HFFc6 (cell line): ENCODE measurements around the gene ANXA7. TPM values are rescaled to one million over a fixed set of nuclear protein-coding genes. Genes with fewer than 3 reads are reported as not detected.

Experiments used
- DNase-seq: peaks from one replicate; pipeline ENCODE4 v3.0.0-alpha.2; 2018
- H3K27ac Mint-ChIP-seq: 2 replicates; pipeline ENCODE4 v1.8.0; 2020; ENCODE audit warnings: mild to moderate bottlenecking, mixed read lengths
- H3K27me3 Mint-ChIP-seq: 2 replicates; pipeline ENCODE4 v1.8.0; 2021; ENCODE audit warnings: mild to moderate bottlenecking, moderate library complexity, mixed read lengths; ENCODE audit not compliant: insufficient read depth
- H3K36me3 Mint-ChIP-seq: 2 replicates; pipeline ENCODE4 v1.8.0; 2021; ENCODE audit warnings: low read depth, mixed read lengths
- H3K4me1 Mint-ChIP-seq: 2 replicates; pipeline ENCODE4 v1.8.0; 2020; ENCODE audit warnings: low read depth, mixed read lengths
- H3K4me3 Mint-ChIP-seq: 2 replicates; pipeline ENCODE4 v1.8.0; 2020; ENCODE audit warnings: mild to moderate bottlenecking, moderate library complexity, mixed read lengths
- H3K9me3 Mint-ChIP-seq: 2 replicates; pipeline ENCODE4 v1.8.0; 2020; ENCODE audit warnings: mild to moderate bottlenecking, mixed read lengths
- CTCF ChIP-seq: fragments of 200-600 bp; sonication (generic); IDR thresholded peaks from 2 replicates; pipeline ENCODE4 v1.5.0; 2021; ENCODE audit warnings: antibody characterized with exemption, mild to moderate bottlenecking
- total RNA-seq, 6 experiments: library from RNA; stranded (reverse); fragmentation: NEBNext Ultra II Directional; extraction: Animal tissue kit (Norgen Biotek cat#: 25700); gene quantifications; 2 replicates in 1 of 6; 3 replicates in 5 of 6; pipeline ENCODE4 v1.2.3, GENCODE V29; 2021

The ANXA7 gene
- total RNA-seq, 6 experiments from 2014 or later = 125 to 167 (median 134) TPM

- H3K4me1 Mint-ChIP-seq = peaks cover 54% of the 10 kb centered on the region
- no peak for TF ChIP-seq CTCF
- peaks cover 19% of the 10 kb centered on the region for H3K36me3 Mint-ChIP-seq
- no peaks in the 10 kb centered on the region; the same call in 1 of the 2 replicates for H3K27me3 Mint-ChIP-seq
- no peak for DNase-seq
- H3K9me3 Mint-ChIP-seq = no peaks in the 10 kb centered on the region
- H3K4me3 Mint-ChIP-seq = no peak overlapping the region; the same call in 1 of the 2 replicates
- H3K27ac Mint-ChIP-seq = no peak overlapping the region
Observed at GRCh38 chr10:73408061-73408460, 5.8 kb downstream of the ANXA7 start.

DNA sequence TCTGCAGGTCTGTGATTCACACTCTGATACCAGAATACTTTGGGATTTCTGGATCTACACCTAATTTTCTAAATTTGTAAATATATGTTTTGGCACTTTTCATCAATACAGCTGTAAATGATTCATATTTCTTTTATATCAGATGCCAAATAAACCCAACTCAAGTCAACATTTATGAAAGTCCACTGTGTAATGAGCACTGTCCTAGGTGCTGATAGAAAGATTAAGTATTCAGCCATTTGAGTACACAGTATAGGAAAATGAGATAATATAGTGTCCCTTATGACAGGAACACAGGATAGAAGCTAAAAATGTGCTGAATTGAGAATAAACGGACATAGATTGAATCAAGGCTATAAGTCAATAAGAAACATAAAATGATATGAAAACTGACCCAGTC is 6.4 kb downstream of the ANXA7 start:
- Mint-ChIP-seq H3K36me3 (peaks cover 19% of the 10 kb centered on the region), H3K27ac (no peak overlapping the region), H3K27me3 (no peaks in the 10 kb centered on the region; the same call in 1 of the 2 replicates), H3K9me3 (no peaks in the 10 kb centered on the region), H3K4me3 (no peak overlapping the region), H3K4me1 (peaks cover 49% of the 10 kb centered on the region)
- DNase-seq = no peak
- TF ChIP-seq CTCF = no peak

DNA sequence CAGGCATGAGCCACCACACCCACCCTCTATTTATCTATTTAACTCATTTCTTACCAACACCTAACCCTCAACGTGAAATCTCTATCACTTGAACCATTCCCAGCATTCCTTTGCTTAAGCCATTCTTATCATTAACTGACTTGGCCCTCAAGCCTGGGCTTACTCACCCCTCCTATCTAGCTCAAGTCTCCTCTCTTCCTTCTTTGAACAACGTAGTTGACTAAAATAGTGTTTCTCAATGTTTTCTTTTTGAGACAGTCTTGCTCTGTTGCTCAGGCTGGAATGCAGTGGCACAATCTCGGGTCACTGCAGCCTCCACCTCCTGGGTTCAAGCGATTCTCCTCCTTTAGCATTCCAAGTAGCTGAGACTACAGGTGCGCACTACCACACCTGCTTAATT is 7.0 kb downstream of the ANXA7 start:
- no peak for DNase-seq
- Mint-ChIP-seq H3K9me3 (no peaks in the 10 kb centered on the region), H3K4me3 (no peak overlapping the region), H3K4me1 (peaks cover 42% of the 10 kb centered on the region), H3K27me3 (no peaks in the 10 kb centered on the region; the same call in 1 of the 2 replicates), H3K27ac (no peak overlapping the region), H3K36me3 (peaks cover 19% of the 10 kb centered on the region)
- TF ChIP-seq CTCF = no peak

DNA sequence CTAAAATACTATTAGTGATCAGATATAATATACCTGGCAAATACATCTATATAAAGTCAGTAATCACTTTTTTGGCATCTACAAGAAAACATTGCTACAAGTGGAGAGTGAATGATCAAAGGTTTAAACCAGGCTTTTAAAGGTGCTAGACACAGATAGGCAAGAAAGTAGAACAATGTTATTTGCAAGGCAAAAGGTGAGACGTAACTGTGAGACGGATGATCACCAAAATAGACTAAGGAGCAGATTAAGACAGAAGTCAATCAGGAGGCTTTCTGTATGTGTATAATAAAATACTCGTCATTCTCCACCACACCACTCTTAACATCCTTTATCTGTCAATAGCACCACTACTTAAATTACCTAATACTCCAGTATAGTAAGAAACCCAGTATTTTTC is 8.3 kb downstream of the ANXA7 start:
- peaks cover 33% of the 10 kb centered on the region for H3K4me1 Mint-ChIP-seq
- no peak overlapping the region for H3K4me3 Mint-ChIP-seq
- no peaks in the 10 kb centered on the region for H3K9me3 Mint-ChIP-seq
- no peak for TF ChIP-seq CTCF
- no peak for DNase-seq
- peaks cover 14% of the 10 kb centered on the region for H3K36me3 Mint-ChIP-seq
- no peak overlapping the region for H3K27ac Mint-ChIP-seq
- no peaks in the 10 kb centered on the region; the same call in 1 of the 2 replicates for H3K27me3 Mint-ChIP-seq

DNA sequence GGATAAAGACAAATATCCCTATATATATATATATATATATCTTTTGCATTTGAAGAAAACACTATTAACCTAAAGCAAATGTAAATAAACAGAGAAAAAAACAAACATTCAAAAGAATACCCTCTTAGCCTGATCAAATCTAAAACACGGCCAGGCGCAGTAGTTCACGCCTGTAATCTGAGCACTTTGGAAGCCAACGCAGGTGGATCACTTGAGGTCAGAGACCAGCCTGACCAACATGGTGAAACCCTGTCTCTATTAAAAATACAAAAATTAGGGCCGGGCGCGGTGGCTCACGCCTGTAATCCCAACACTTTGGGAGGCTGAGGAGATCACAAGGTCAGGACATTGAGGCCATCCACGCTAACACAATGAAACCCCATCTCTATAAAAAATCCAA is 9.2 kb downstream of the ANXA7 start:
- Mint-ChIP-seq H3K4me1 (peaks cover 28% of the 10 kb centered on the region), H3K27me3 (no peaks in the 10 kb centered on the region; the same call in 1 of the 2 replicates), H3K9me3 (no peaks in the 10 kb centered on the region), H3K36me3 (peaks cover 14% of the 10 kb centered on the region), H3K27ac (no peak overlapping the region), H3K4me3 (no peak overlapping the region)
- DNase-seq = no peak
- no peak for TF ChIP-seq CTCF

DNA sequence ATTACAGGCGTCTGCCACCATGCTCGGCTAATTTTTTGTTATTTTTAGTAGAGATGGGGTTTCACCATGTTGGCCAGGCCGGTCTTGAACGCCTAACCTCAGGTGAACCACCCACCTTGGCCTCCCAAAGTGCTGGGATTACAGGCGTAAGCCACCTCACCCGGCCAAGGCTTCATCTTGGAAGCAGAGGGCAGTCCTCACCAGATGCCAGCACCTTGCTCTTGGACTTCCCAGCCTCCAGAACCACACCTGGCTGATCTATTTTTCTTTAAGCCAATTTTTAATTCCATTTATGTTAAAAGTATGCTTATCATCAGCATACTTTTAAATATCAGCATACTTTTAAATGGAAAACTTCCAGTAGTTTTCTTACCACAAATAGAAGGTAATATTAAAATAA is 12.2 kb downstream of the ANXA7 start:
- Mint-ChIP-seq H3K4me1 (no peaks in the 10 kb centered on the region; the same call in 1 of the 2 replicates), H3K4me3 (no peak overlapping the region), H3K27me3 (no peaks in the 10 kb centered on the region; the same call in 1 of the 2 replicates), H3K36me3 (peaks cover 2% of the 10 kb centered on the region; the same call in 1 of the 2 replicates), H3K27ac (no peak overlapping the region), H3K9me3 (no peaks in the 10 kb centered on the region)
- no peak for DNase-seq
- no peak for TF ChIP-seq CTCF
